Measurements from ENCODE around the gene PSMA8.

PSMA8 gene

GRCh38 chr18:26205318-26205717 is 71.6 kb downstream of the PSMA8 start:
- TF ChIP-seq ZNF211 (tag by site-specific recombination; IDR thresholded peaks at IDR 0.05; ENCODE audit: low read depth) (no peak), ZSCAN30 (tag by site-specific recombination; IDR thresholded peaks at IDR 0.05) (no peak), ZNF513 (tag by site-specific recombination; IDR thresholded peaks at IDR 0.05) (peak; percentile 92), ZNF433 (tag by site-specific recombination; IDR thresholded peaks at IDR 0.05; ENCODE audit: low read depth) (no peak)
- TF ChIP-seq, protein P1, sequence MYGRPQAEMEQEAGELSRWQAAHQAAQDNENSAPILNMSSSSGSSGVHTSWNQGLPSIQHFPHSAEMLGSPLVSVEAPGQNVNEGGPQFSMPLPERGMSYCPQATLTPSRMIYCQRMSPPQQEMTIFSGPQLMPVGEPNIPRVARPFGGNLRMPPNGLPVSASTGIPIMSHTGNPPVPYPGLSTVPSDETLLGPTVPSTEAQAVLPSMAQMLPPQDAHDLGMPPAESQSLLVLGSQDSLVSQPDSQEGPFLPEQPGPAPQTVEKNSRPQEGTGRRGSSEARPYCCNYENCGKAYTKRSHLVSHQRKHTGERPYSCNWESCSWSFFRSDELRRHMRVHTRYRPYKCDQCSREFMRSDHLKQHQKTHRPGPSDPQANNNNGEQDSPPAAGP (tag by site-specific recombination; IDR thresholded peaks at IDR 0.05): no peak
- H3K4me3 ChIP-seq (ENCODE audit: low read depth, low read length): no peak overlapping the region
- no peaks in the 10 kb centered on the region for H3K4me1 ChIP-seq (ENCODE audit: control insufficient read depth, insufficient read depth, low read length)
- no peaks in the 10 kb centered on the region for H3K36me3 ChIP-seq (ENCODE audit: control insufficient read depth in 2 of 2, insufficient read depth in 1 of 2, low read length in 2 of 2)
- H3K9me3 ChIP-seq (ENCODE audit: control insufficient read depth, insufficient read depth, low read depth, low read length): no peaks in the 10 kb centered on the region
- ChIA-PET CTCF (no interaction called here), POLR2A (no interaction called here)
- no peak overlapping the region for H3K27ac ChIP-seq (ENCODE audit: extremely low read depth, low read depth, low read length)

GRCh38 chr18:26206488-26206887 is 72.8 kb downstream of the PSMA8 start:
- CTCF ChIA-PET: interaction anchor here (0.6 kb wide), 1 partner anchor 411 kb away, joined by 3 read pairs; no protein-coding TSS in a partner anchor
- POLR2A ChIA-PET: interaction anchor here (0.6 kb wide), 1 partner anchor 44 kb away, joined by 3 read pairs; no protein-coding TSS in a partner anchor

DNA sequence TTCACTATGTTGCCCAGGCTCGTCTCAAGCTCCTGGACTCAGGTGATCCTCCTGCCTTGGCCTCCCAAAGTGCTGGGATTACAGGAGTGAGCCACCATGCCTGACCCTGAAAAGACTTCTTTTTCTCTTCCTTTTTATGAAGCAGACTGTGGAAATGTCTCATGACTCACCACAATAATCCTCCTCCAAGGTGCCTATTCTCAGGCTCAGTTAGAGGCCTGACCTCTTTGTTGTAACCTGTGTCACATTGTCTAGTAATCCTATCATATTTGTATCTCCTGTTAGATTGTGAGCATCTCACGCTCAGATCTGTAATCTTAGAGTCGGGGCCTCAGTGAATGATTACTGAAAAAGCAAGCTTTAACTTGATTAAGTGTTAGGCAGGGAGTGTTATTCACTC is 74.3 kb downstream of the PSMA8 start:
- ChIA-PET POLR2A (no interaction called here), CTCF (interaction anchor here (0.6 to 0.9 kb wide), 2 partner anchors 99 to 174 kb away, joined by 3 to 6 read pairs; no protein-coding TSS in a partner anchor)
- TF ChIP-seq ZNF394 (tag by site-specific recombination; IDR thresholded peaks at IDR 0.05; ENCODE audit: borderline replicate concordance) (no peak), ZNF792 (tag by site-specific recombination; IDR thresholded peaks at IDR 0.05) (no peak), TRIM28 (IDR thresholded peaks at IDR 0.05; ENCODE audit: borderline replicate concordance, low read length) (no peak), ZNF280D (tag by site-specific recombination; IDR thresholded peaks at IDR 0.05) (no peak), ZNF311 (tag by site-specific recombination; IDR thresholded peaks at IDR 0.05; ENCODE audit: borderline replicate concordance) (no peak), ZNF366 (tag by site-specific recombination; conservative IDR thresholded peaks at IDR 0.05) (no peak), ZBTB48 (tag by site-specific recombination; IDR thresholded peaks at IDR 0.05) (no peak), CTCF (tag by site-specific recombination; IDR thresholded peaks at IDR 0.05) (no peak), ZFP3 (tag by site-specific recombination; IDR thresholded peaks at IDR 0.05; ENCODE audit: low read depth) (no peak), ZNF324 (tag by site-specific recombination; IDR thresholded peaks at IDR 0.05) (no peak)
- no peak overlapping the region for H3K4me3 ChIP-seq (ENCODE audit: low read depth, low read length)
- no peaks in the 10 kb centered on the region for H3K9me3 ChIP-seq (ENCODE audit: control insufficient read depth, insufficient read depth, low read depth, low read length)
- H3K27ac ChIP-seq (ENCODE audit: extremely low read depth, low read depth, low read length): no peak overlapping the region
- H3K36me3 ChIP-seq (ENCODE audit: control insufficient read depth in 2 of 2, insufficient read depth in 1 of 2, low read length in 2 of 2): no peaks in the 10 kb centered on the region
- no peaks in the 10 kb centered on the region for H3K4me1 ChIP-seq (ENCODE audit: control insufficient read depth, insufficient read depth, low read length)

More at GRCh38 chr18:26206488-26206887, 72.8 kb downstream of the PSMA8 start:
- Histone ChIP-seq H3K27ac (ENCODE audit: extremely low read depth, low read depth, low read length) (no peak overlapping the region), H3K4me1 (ENCODE audit: control insufficient read depth, insufficient read depth, low read length) (no peaks in the 10 kb centered on the region), H3K9me3 (ENCODE audit: control insufficient read depth, insufficient read depth, low read depth, low read length) (no peaks in the 10 kb centered on the region), H3K4me3 (ENCODE audit: low read depth, low read length) (no peak overlapping the region), H3K36me3 (ENCODE audit: control insufficient read depth in 2 of 2, insufficient read depth in 1 of 2, low read length in 2 of 2) (no peaks in the 10 kb centered on the region)
- TF ChIP-seq, protein P2, sequence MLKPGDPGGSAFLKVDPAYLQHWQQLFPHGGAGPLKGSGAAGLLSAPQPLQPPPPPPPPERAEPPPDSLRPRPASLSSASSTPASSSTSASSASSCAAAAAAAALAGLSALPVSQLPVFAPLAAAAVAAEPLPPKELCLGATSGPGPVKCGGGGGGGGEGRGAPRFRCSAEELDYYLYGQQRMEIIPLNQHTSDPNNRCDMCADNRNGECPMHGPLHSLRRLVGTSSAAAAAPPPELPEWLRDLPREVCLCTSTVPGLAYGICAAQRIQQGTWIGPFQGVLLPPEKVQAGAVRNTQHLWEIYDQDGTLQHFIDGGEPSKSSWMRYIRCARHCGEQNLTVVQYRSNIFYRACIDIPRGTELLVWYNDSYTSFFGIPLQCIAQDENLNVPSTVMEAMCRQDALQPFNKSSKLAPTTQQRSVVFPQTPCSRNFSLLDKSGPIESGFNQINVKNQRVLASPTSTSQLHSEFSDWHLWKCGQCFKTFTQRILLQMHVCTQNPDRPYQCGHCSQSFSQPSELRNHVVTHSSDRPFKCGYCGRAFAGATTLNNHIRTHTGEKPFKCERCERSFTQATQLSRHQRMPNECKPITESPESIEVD (tag by site-specific recombination; IDR thresholded peaks at IDR 0.05): no peak
- TF ChIP-seq, protein P3, sequence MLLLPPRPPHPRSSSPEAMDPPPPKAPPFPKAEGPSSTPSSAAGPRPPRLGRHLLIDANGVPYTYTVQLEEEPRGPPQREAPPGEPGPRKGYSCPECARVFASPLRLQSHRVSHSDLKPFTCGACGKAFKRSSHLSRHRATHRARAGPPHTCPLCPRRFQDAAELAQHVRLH (tag by site-specific recombination; IDR thresholded peaks at IDR 0.05): no peak
- TF ChIP-seq HOXC10 (CRISPR knock-in tag; IDR thresholded peaks at IDR 0.05): no peak
- no peak for TF ChIP-seq ZNF184 (tag by site-specific recombination; IDR thresholded peaks at IDR 0.05)
- TF ChIP-seq ZNF623 (tag by site-specific recombination; IDR thresholded peaks at IDR 0.05): no peak
